GM12878 (cell line): ENCODE data around the gene ABCF3. TPM values are rescaled to one million over a fixed set of nuclear protein-coding genes. Genes with fewer than 3 reads are reported as not detected.

ENCODE experiments used
- FOXK2 ChIP-seq: fragments of 450-650 bp; IDR thresholded peaks from 2 replicates; pipeline ENCODE4 v1.6.1; 2017; ENCODE audit warnings: mild to moderate bottlenecking, moderate library complexity
- IKZF1 ChIP-seq: fragments of 450-650 bp; conservative IDR thresholded peaks from 2 replicates; pipeline ENCODE4 v1.6.1; 2017; ENCODE audit warnings: antibody characterized with exemption, mild to moderate bottlenecking
- MEF2A ChIP-seq: IDR thresholded peaks from 2 replicates; pipeline ENCODE4 v1.6.1; 2011; ENCODE audit warnings: low read depth, mild to moderate bottlenecking, low read length, moderate library complexity; ENCODE audit not compliant: insufficient read depth
- MTA3 ChIP-seq: IDR thresholded peaks from 2 replicates; pipeline ENCODE4 v1.6.1; 2012; ENCODE audit warnings: low read length, inconsistent platforms, borderline replicate concordance
- NR2F1 ChIP-seq: fragments of 450-650 bp; conservative IDR thresholded peaks from 2 replicates; pipeline ENCODE4 v1.6.1; 2017; ENCODE audit warnings: mild to moderate bottlenecking
- POLR2AphosphoS2 ChIP-seq: IDR thresholded peaks from 2 replicates; pipeline ENCODE4 v1.6.1; 2011; ENCODE audit warnings: low read depth, mild to moderate bottlenecking, low read length, improper control_type of control experiment, moderate library complexity
- SMAD1 ChIP-seq: fragments of 450-650 bp; IDR thresholded peaks from 2 replicates; pipeline ENCODE4 v1.6.1; 2018; ENCODE audit warnings: mild to moderate bottlenecking, low read depth; ENCODE audit not compliant: partially characterized antibody
- SMC3 ChIP-seq: IDR thresholded peaks from 2 replicates; pipeline ENCODE4 v1.6.1; 2011; ENCODE audit warnings: low read length, improper control_type of control experiment, borderline replicate concordance
- SP1 ChIP-seq: IDR thresholded peaks from one replicate; pipeline ENCODE4 v1.6.1; 2011; ENCODE audit warnings: low read depth, low read length
- SREBF1 ChIP-seq: IDR thresholded peaks from 2 replicates; pipeline ENCODE4 v1.6.1; 2012; ENCODE audit warnings: mild to moderate bottlenecking, low read length
- TAF1 ChIP-seq: IDR thresholded peaks from 2 replicates; pipeline ENCODE4 v1.6.1; 2011; ENCODE audit warnings: mild to moderate bottlenecking, low read depth, low read length, borderline replicate concordance
- TCF3 ChIP-seq: IDR thresholded peaks from 2 replicates; pipeline ENCODE4 v1.6.1; 2012; ENCODE audit warnings: low read depth, mild to moderate bottlenecking, low read length, borderline replicate concordance; ENCODE audit not compliant: insufficient read depth
- WRNIP1 ChIP-seq: IDR thresholded peaks from 2 replicates; pipeline ENCODE4 v1.6.1; 2011; ENCODE audit warnings: low read depth, low read length, improper control_type of control experiment, borderline replicate concordance
- YY1 ChIP-seq: IDR thresholded peaks from 2 replicates; pipeline ENCODE4 v1.6.1; 2011; ENCODE audit warnings: low read depth, mild to moderate bottlenecking, low read length
- ZNF217 ChIP-seq: fragments of 450-650 bp; IDR thresholded peaks from 2 replicates; pipeline ENCODE4 v1.6.1; 2017; ENCODE audit warnings: antibody characterized with exemption, mild to moderate bottlenecking
- polyA plus RNA-seq, 11 experiments: library from polyadenylated mRNA; depleted of rRNA in 4 of 11; unstranded in 6 of 11; stranded (reverse) in 5 of 11; fragments of >200 nt; fragmentation: Nextera tagmentation in 4 of 11; fragmentation: Illumina TruSeq in 1 of 11; extraction: Ambion mirVana in 4 of 11; extraction: Trizol in 1 of 11; gene quantifications; 1 replicate in 1 of 11; 2 replicates in 10 of 11; pipeline versions ENCODE4 v1.2.1 to v1.2.3, GENCODE V29; 2011 to 2016; ENCODE audit warnings: inconsistent platforms in 2 of 11, missing spikeins in 2 of 11, low read depth in 1 of 11
- total RNA-seq, 4 experiments: library from RNA; depleted of rRNA in 3 of 4; stranded (reverse); fragments of >200 nt in 3 of 4; fragmentation: Illumina TruSeq in 1 of 4; extraction: Trizol in 1 of 4; gene quantifications; 2 replicates each; pipeline versions ENCODE4 v1.2.1 to v1.2.3, GENCODE V29; 2013 to 2021
- TF ChIP-seq, protein P1 (sequence below): fragments of 450-650 bp; formaldehyde crosslinking; IDR thresholded peaks from 2 replicates; pipeline ENCODE4 v1.4.0; 2022; ENCODE audit warnings: mild to moderate bottlenecking, moderate library complexity
- TF ChIP-seq, protein P2 (sequence below): fragments of 450-650 bp; IDR thresholded peaks from 2 replicates; pipeline ENCODE4 v1.6.1; 2016; ENCODE audit warnings: mild to moderate bottlenecking, moderate library complexity, borderline replicate concordance
- TF ChIP-seq, protein P3 (sequence below): IDR thresholded peaks from 2 replicates; pipeline ENCODE4 v1.6.1; 2011; ENCODE audit warnings: mild to moderate bottlenecking, low read depth, low read length, moderate library complexity; ENCODE audit not compliant: insufficient replicate concordance
- TF ChIP-seq, protein P4 (sequence below): IDR thresholded peaks from 2 replicates; pipeline ENCODE4 v1.6.1; 2011; ENCODE audit warnings: low read depth, low read length, improper control_type of control experiment, borderline replicate concordance
- TF ChIP-seq, protein P5 (sequence below): fragments of 450-650 bp; IDR thresholded peaks from 2 replicates; pipeline ENCODE4 v1.6.1; 2016; ENCODE audit warnings: mild to moderate bottlenecking

ABCF3 gene
- total and polyA plus RNA-seq, 10 of the 15 experiments (the other 5 are each of a cell fraction or from before 2014, with no cell fraction given) = 6.1 to 71.3 (median 46.9) TPM

DNA sequence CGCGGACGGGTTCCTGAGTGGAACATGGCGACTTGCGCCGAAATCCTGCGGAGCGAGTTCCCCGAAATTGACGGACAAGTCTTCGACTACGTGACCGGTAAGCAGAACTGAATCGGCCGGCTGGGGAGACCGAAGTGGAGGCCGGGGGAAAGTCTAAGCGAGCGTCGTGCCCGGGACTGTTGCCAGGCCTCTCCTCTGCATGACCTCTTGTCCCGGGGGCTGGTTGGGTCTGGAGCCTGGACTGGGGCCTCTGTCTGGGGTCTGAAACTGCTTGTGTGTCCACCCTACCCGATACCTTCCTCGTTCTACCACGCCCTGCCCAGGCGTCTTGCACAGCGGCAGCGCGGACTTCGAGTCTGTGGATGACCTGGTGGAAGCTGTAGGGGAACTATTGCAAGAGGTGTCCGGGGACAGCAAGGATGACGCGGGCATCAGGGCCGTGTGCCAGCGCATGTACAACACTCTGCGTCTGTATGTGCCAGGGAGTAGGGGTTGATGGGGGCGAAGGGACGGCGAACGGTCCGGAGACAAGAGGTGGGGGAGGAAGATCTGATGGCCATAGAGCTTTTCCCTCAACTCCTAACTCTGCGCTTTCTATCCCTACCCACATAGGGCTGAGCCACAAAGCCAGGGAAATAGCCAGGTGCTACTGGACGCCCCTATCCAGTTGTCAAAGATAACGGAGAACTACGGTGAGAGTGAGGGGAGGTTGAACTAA is at the start of gene ABCF3 (continued):
- TF ChIP-seq, protein P1, sequence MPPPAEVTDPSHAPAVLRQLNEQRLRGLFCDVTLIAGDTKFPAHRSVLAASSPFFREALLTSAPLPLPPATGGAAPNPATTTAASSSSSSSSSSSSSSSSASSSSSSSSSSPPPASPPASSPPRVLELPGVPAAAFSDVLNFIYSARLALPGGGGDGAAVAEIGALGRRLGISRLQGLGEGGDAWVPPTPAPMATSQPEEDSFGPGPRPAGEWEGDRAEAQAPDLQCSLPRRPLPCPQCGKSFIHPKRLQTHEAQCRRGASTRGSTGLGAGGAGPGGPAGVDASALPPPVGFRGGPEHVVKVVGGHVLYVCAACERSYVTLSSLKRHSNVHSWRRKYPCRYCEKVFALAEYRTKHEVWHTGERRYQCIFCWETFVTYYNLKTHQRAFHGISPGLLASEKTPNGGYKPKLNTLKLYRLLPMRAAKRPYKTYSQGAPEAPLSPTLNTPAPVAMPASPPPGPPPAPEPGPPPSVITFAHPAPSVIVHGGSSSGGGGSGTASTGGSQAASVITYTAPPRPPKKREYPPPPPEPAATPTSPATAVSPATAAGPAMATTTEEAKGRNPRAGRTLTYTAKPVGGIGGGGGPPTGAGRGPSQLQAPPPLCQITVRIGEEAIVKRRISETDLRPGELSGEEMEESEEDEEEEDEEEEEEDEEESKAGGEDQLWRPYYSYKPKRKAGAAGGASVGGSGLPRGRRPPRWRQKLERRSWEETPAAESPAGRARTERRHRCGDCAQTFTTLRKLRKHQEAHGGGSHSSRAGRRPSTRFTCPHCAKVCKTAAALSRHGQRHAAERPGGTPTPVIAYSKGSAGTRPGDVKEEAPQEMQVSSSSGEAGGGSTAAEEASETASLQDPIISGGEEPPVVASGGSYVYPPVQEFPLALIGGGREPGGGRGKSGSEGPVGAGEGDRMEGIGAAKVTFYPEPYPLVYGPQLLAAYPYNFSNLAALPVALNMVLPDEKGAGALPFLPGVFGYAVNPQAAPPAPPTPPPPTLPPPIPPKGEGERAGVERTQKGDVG (CRISPR knock-in tag) = no peak
- TF ChIP-seq NR2F1 (peak; percentile 53; the same call in 1 of the 2 replicates), WRNIP1 (no peak), MEF2A (0 out of 2 replicates have a peak, but pooled peaks have one; percentile 10), YY1 (peak; percentile 97), MTA3 (no peak), SREBF1 (no peak), SMC3 (no peak), SMAD1 (no peak), SP1 (peak; percentile 0), TCF3 (no peak), TAF1 (peak; percentile 80), ZNF217 (no peak), IKZF1 (no peak), FOXK2 (no peak), POLR2AphosphoS2 (peak; percentile 89; the same call in 1 of the 2 replicates)
- TF ChIP-seq, protein P2, sequence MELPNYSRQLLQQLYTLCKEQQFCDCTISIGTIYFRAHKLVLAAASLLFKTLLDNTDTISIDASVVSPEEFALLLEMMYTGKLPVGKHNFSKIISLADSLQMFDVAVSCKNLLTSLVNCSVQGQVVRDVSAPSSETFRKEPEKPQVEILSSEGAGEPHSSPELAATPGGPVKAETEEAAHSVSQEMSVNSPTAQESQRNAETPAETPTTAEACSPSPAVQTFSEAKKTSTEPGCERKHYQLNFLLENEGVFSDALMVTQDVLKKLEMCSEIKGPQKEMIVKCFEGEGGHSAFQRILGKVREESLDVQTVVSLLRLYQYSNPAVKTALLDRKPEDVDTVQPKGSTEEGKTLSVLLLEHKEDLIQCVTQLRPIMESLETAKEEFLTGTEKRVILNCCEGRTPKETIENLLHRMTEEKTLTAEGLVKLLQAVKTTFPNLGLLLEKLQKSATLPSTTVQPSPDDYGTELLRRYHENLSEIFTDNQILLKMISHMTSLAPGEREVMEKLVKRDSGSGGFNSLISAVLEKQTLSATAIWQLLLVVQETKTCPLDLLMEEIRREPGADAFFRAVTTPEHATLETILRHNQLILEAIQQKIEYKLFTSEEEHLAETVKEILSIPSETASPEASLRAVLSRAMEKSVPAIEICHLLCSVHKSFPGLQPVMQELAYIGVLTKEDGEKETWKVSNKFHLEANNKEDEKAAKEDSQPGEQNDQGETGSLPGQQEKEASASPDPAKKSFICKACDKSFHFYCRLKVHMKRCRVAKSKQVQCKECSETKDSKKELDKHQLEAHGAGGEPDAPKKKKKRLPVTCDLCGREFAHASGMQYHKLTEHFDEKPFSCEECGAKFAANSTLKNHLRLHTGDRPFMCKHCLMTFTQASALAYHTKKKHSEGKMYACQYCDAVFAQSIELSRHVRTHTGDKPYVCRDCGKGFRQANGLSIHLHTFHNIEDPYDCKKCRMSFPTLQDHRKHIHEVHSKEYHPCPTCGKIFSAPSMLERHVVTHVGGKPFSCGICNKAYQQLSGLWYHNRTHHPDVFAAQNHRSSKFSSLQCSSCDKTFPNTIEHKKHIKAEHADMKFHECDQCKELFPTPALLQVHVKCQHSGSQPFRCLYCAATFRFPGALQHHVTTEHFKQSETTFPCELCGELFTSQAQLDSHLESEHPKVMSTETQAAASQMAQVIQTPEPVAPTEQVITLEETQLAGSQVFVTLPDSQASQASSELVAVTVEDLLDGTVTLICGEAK = no peak
- TF ChIP-seq, protein P3, sequence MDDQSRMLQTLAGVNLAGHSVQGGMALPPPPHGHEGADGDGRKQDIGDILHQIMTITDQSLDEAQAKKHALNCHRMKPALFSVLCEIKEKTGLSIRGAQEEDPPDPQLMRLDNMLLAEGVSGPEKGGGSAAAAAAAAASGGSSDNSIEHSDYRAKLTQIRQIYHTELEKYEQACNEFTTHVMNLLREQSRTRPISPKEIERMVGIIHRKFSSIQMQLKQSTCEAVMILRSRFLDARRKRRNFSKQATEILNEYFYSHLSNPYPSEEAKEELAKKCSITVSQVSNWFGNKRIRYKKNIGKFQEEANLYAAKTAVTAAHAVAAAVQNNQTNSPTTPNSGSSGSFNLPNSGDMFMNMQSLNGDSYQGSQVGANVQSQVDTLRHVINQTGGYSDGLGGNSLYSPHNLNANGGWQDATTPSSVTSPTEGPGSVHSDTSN = no peak
- TF ChIP-seq, protein P4, sequence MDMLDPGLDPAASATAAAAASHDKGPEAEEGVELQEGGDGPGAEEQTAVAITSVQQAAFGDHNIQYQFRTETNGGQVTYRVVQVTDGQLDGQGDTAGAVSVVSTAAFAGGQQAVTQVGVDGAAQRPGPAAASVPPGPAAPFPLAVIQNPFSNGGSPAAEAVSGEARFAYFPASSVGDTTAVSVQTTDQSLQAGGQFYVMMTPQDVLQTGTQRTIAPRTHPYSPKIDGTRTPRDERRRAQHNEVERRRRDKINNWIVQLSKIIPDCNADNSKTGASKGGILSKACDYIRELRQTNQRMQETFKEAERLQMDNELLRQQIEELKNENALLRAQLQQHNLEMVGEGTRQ = no peak
- TF ChIP-seq, protein P5, sequence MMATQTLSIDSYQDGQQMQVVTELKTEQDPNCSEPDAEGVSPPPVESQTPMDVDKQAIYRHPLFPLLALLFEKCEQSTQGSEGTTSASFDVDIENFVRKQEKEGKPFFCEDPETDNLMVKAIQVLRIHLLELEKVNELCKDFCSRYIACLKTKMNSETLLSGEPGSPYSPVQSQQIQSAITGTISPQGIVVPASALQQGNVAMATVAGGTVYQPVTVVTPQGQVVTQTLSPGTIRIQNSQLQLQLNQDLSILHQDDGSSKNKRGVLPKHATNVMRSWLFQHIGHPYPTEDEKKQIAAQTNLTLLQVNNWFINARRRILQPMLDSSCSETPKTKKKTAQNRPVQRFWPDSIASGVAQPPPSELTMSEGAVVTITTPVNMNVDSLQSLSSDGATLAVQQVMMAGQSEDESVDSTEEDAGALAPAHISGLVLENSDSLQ = peak; percentile 36; the same call in 1 of the 2 replicates
